ENCODE data around the gene PPA2.

GRCh38 chr4:105495667-105496066 lies 21.8 kb upstream of the PPA2 start:
- no peak for TF ChIP-seq CTCF (IDR thresholded peaks at IDR 0.05; ENCODE audit: low read depth, low read length)
- TF ChIP-seq EZH2phosphoT487 (IDR thresholded peaks at IDR 0.05; ENCODE audit: low read depth), result no peak

Data from OCI-LY3 (cell line).